ENCODE results near the gene PCNX2. TPM values are rescaled to one million over a fixed set of nuclear protein-coding genes. Genes with fewer than 3 reads are reported as not detected.
"Not testable (repeated sequence)": the region's sequence is repeated elsewhere in the genome, so short reads cannot be mapped to it uniquely, and the experiment has no call there.

The PCNX2 gene
- total and polyA plus RNA-seq, 2 experiments from 2014 or later: 42.9 to 88.3 TPM

- TF ChIP-seq ZNF462 (CRISPR knock-in tag; IDR thresholded peaks at IDR 0.05) (no peak), EZH2 (IDR thresholded peaks at IDR 0.05; ENCODE audit: low read depth, unreplicated experiment) (no peak), STAT1 (IDR thresholded peaks at IDR 0.05; ENCODE audit: unreplicated experiment) (no peak), POLR2AphosphoS5 (IDR thresholded peaks at IDR 0.05; ENCODE audit: low read depth) (no peak)
Measured at GRCh38 chr1:233109096-233109495, 186.4 kb downstream of the PCNX2 start (continued).

- H3F3A ChIP-seq (replicated peaks; ENCODE audit: low read depth); H3K9me3 Mint-ChIP-seq; ATAC-seq; H3K79me2 ChIP-seq (replicated peaks; ENCODE audit: insufficient read depth); H3K27me3 ChIP-seq (ENCODE audit: insufficient read depth); H3K4me2 ChIP-seq; H3K27ac ChIP-seq (ENCODE audit: low read depth); H2AFZ ChIP-seq; H3K4me3 Mint-ChIP-seq; H3K4me3 ChIP-seq; H4K20me1 ChIP-seq (replicated peaks; ENCODE audit: insufficient read depth); H3K27me3 Mint-ChIP-seq (ENCODE audit: insufficient read depth, low read depth, poor library complexity); DNase-seq (ENCODE audit: low spot score); H3K4me1 ChIP-seq (ENCODE audit: insufficient read depth); H3K9me2 ChIP-seq (ENCODE audit: insufficient read depth): not testable (repeated sequence)
- H3K36me3 ChIP-seq (ENCODE audit: insufficient read depth): peaks cover 10% of the 10 kb centered on the region; the same call in 1 of the 2 replicates
- Mint-ChIP-seq H3K4me1 (peaks cover 27% of the 10 kb centered on the region), H3K36me3 (ENCODE audit: low read depth) (peaks cover 58% of the 10 kb centered on the region), H3K27ac (peak overlapping the region; percentile 45)
Measured at GRCh38 chr1:233107716-233108130, 187.8 kb downstream of the PCNX2 start.

GRCh38 chr1:233107130-233107660, 188.3 kb downstream of the PCNX2 start:
- Histone ChIP-seq H3K36me3 (ENCODE audit: insufficient read depth) (peaks cover 10% of the 10 kb centered on the region; the same call in 1 of the 2 replicates), H3K27ac (ENCODE audit: low read depth) (no peak overlapping the region), H3K27me3 (ENCODE audit: insufficient read depth) (no peaks in the 10 kb centered on the region), H3K4me2 (no peak overlapping the region), H3F3A (replicated peaks; ENCODE audit: low read depth) (no peaks in the 10 kb centered on the region), H2AFZ (no peak overlapping the region), H3K4me1 (ENCODE audit: insufficient read depth) (peaks cover 2% of the 10 kb centered on the region; the same call in 1 of the 2 replicates), H3K9me2 (ENCODE audit: insufficient read depth) (no peaks in the 10 kb centered on the region), H3K79me2 (replicated peaks; ENCODE audit: insufficient read depth) (0 out of 2 replicates have a peak, but pooled peaks cover 3% of the 10 kb centered on the region), H4K20me1 (replicated peaks; ENCODE audit: insufficient read depth) (no peaks in the 10 kb centered on the region), H3K4me3 (no peak overlapping the region)
- Mint-ChIP-seq H3K4me1 (peaks cover 22% of the 10 kb centered on the region), H3K27ac (peak overlapping the region; percentile 63), H3K36me3 (ENCODE audit: low read depth) (peaks cover 56% of the 10 kb centered on the region), H3K4me3 (no peak overlapping the region), H3K9me3 (no peaks in the 10 kb centered on the region), H3K27me3 (ENCODE audit: insufficient read depth, low read depth, poor library complexity) (peaks cover 6% of the 10 kb centered on the region)
- no peak for ATAC-seq
- DNase-seq (ENCODE audit: low spot score): no peak
- TF ChIP-seq CTCF (conservative IDR thresholded peaks at IDR 0.05; ENCODE audit: low read depth in 2 of 2) (no peak), EZH2 (IDR thresholded peaks at IDR 0.05; ENCODE audit: low read depth, unreplicated experiment) (no peak), ZNF114 (CRISPR knock-in tag; IDR thresholded peaks at IDR 0.05) (no peak), NANOG (IDR thresholded peaks at IDR 0.05; ENCODE audit: borderline replicate concordance) (no peak), ETS1 (IDR thresholded peaks at IDR 0.05) (no peak), EZH2phosphoT487 (IDR thresholded peaks at IDR 0.05; ENCODE audit: unreplicated experiment) (no peak)
